ENCODE measurements around the gene USP7.

The USP7 gene

GRCh38 chr16:8950580-8951077 is 13.1 kb downstream of the USP7 start:
- no peak for DNase-seq

GRCh38 chr16:8949536-8950418 is 13.9 kb downstream of the USP7 start:
- no peak for DNase-seq

- DNase-seq, result no peak
Observed at GRCh38 chr16:8948831-8949230, 14.9 kb downstream of the USP7 start.

- no peak for DNase-seq
Observed at GRCh38 chr16:8948069-8948593, 15.6 kb downstream of the USP7 start.

- no peak for DNase-seq
Observed at GRCh38 chr16:8946544-8946943, 17.2 kb downstream of the USP7 start.

GRCh38 chr16:8945626-8946296 is 17.9 kb downstream of the USP7 start:
- DNase-seq, result no peak

GRCh38 chr16:8943966-8944759 is 19.5 kb downstream of the USP7 start:
- no peak for DNase-seq

- DNase-seq, result no peak
Observed at GRCh38 chr16:8943001-8943763, 20.5 kb downstream of the USP7 start.

GRCh38 chr16:8941718-8942344 is 21.9 kb downstream of the USP7 start:
- no peak for DNase-seq

- DNase-seq, result no peak
Observed at GRCh38 chr16:8937803-8938202, 25.9 kb downstream of the USP7 start.

- peak; percentile 91 for DNase-seq
Observed at GRCh38 chr16:8936421-8936820, 27.3 kb downstream of the USP7 start.

- no peak for DNase-seq
Observed at GRCh38 chr16:8935989-8936388, 27.7 kb downstream of the USP7 start.

GRCh38 chr16:8934601-8935000 is 29.1 kb downstream of the USP7 start:
- no peak for DNase-seq

- DNase-seq, result peak; percentile 79
Observed at GRCh38 chr16:8931859-8932258, 31.8 kb downstream of the USP7 start.

- DNase-seq, result no peak
Observed at GRCh38 chr16:8929086-8929748, 34.5 kb downstream of the USP7 start.

GRCh38 chr16:8928467-8928957 is 35.2 kb downstream of the USP7 start:
- no peak for DNase-seq

- no peak for DNase-seq
Observed at GRCh38 chr16:8926827-8927226, 36.9 kb downstream of the USP7 start.

- no peak for DNase-seq
Observed at GRCh38 chr16:8925455-8925854, 38.3 kb downstream of the USP7 start.

- DNase-seq, result no peak
Observed at GRCh38 chr16:8924214-8924613, 39.5 kb downstream of the USP7 start.

GRCh38 chr16:8923199-8923598 is 40.5 kb downstream of the USP7 start:
- DNase-seq, result no peak
